IMR-90 (cell line): Measurements from ENCODE around the gene CDK14. TPM values are rescaled to one million over a fixed set of nuclear protein-coding genes. Genes with fewer than 3 reads are reported as not detected.

ENCODE experiments used
- ATAC-seq: fragments of 200-7000 bp; cut with Tn5 transposase; 2 replicates; pipeline ENCODE4 v1.9.1; 2020; ENCODE audit warnings: low read depth, mild to moderate bottlenecking, moderate library complexity
- BruUV-seq: library from RNA; stranded (reverse); fragments of 400-500 nt; replicated peaks from 2 replicates; lab custom pipeline; 2021; lab: Mats Ljungman, UMichigan
- CTCF ChIA-PET: fragments of 300-600 bp; formaldehyde crosslinking; extraction: SDS; loops from one replicate; lab custom pipeline; 2021; ENCODE audit warnings: antibody characterized with exemption; lab: Yijun Ruan, JAX
- POLR2A ChIA-PET: fragments of 300-600 bp; sonication (Branson Sonifier 250); formaldehyde crosslinking; loops from one replicate; lab custom pipeline; 2022; ENCODE audit warnings: antibody characterized with exemption; ENCODE audit not compliant: unreplicated experiment; lab: Charles Lee
- DNase-seq: peaks from one replicate; pipeline ENCODE4 v3.0.0; 2013
- H2AFZ ChIP-seq: replicated peaks from 2 replicates; pipeline ENCODE3; 2013; ENCODE audit warnings: low read length, mild to moderate bottlenecking; ENCODE audit not compliant: poor library complexity
- H2AK5ac ChIP-seq: 2 replicates; pipeline ENCODE4 v1.6.1; 2013; ENCODE audit warnings: low read depth, low read length, inconsistent platforms
- H2AK9ac ChIP-seq: replicated peaks from 2 replicates; pipeline ENCODE3; 2013; ENCODE audit warnings: mild to moderate bottlenecking, low read depth, low read length, moderate library complexity; ENCODE audit not compliant: poor library complexity
- H2BK120ac ChIP-seq: 2 replicates; pipeline ENCODE4 v1.6.1; 2013; ENCODE audit warnings: low read depth, low read length, inconsistent platforms
- H2BK15ac ChIP-seq: 3 replicates; pipeline ENCODE4 v1.6.1; 2013; ENCODE audit warnings: low read depth, low read length, inconsistent platforms
- H2BK20ac ChIP-seq: 2 replicates; pipeline ENCODE4 v1.6.1; 2013; ENCODE audit warnings: low read depth, mild to moderate bottlenecking, inconsistent platforms, low read length, moderate library complexity
- H2BK5ac ChIP-seq: 2 replicates; pipeline ENCODE4 v1.6.1; 2013; ENCODE audit warnings: mild to moderate bottlenecking, low read depth, low read length, inconsistent platforms; ENCODE audit not compliant: poor library complexity, severe bottlenecking
- H3K14ac ChIP-seq: replicated peaks from 2 replicates; pipeline ENCODE4 v1.6.1; 2013; ENCODE audit warnings: low read depth, low read length, inconsistent platforms
- H3K18ac ChIP-seq: 2 replicates; pipeline ENCODE4 v1.6.1; 2013; ENCODE audit warnings: low read depth, low read length, control low read depth
- H3K23ac ChIP-seq: 2 replicates; pipeline ENCODE4 v1.6.1; 2013; ENCODE audit warnings: low read depth, low read length, inconsistent platforms
- H3K27ac ChIP-seq: 2 replicates; pipeline ENCODE4 v1.5.1; 2013; ENCODE audit warnings: mild to moderate bottlenecking, control low read depth, low read length; ENCODE audit not compliant: insufficient read depth
- H3K27me3 ChIP-seq: 2 replicates; pipeline ENCODE4 v1.6.1; 2013; ENCODE audit warnings: low read length; ENCODE audit not compliant: control insufficient read depth, insufficient read depth
- H3K36me3 ChIP-seq: 2 replicates; pipeline ENCODE4 v1.6.1; 2013; ENCODE audit warnings: low read length, mixed read lengths; ENCODE audit not compliant: control insufficient read depth, insufficient read depth
- H3K4ac ChIP-seq: 2 replicates; pipeline ENCODE4 v1.6.1; 2013; ENCODE audit warnings: low read depth, low read length, inconsistent platforms
- H3K4me1 ChIP-seq: 2 replicates; pipeline ENCODE4 v1.6.1; 2013; ENCODE audit warnings: low read length, mixed read lengths; ENCODE audit not compliant: control insufficient read depth, insufficient read depth
- H3K4me2 ChIP-seq: 2 replicates; pipeline ENCODE4 v1.6.1; 2013; ENCODE audit warnings: low read depth, mild to moderate bottlenecking, control low read depth, low read length, moderate library complexity
- H3K4me3 ChIP-seq: 2 replicates; pipeline ENCODE4 v1.5.1; 2013; ENCODE audit warnings: low read depth, mild to moderate bottlenecking, control low read depth, low read length, moderate library complexity; ENCODE audit not compliant: insufficient read depth
- H3K56ac ChIP-seq: 2 replicates; pipeline ENCODE4 v1.6.1; 2013; ENCODE audit warnings: low read length, inconsistent platforms; ENCODE audit not compliant: insufficient read depth; ENCODE audit errors: extremely low read depth
- H3K79me1 ChIP-seq, 2 experiments: 2 replicates each; pipeline ENCODE4 v1.6.1; 2013; ENCODE audit warnings: low read length in 2 of 2, inconsistent platforms in 1 of 2, low read depth in 1 of 2
- H3K9ac ChIP-seq: 2 replicates; pipeline ENCODE4 v1.6.1; 2013; ENCODE audit warnings: low read depth, low read length, control low read depth
- H3K9me1 ChIP-seq: 2 replicates; pipeline ENCODE4 v1.6.1; 2013; ENCODE audit warnings: low read length, inconsistent platforms; ENCODE audit not compliant: insufficient read depth
- H3K9me3 ChIP-seq: 2 replicates; pipeline ENCODE4 v1.6.1; 2013; ENCODE audit warnings: low read length; ENCODE audit not compliant: control insufficient read depth, insufficient read depth
- H4K20me1 ChIP-seq: 2 replicates; pipeline ENCODE4 v1.6.1; 2013; ENCODE audit warnings: low read length, inconsistent platforms; ENCODE audit not compliant: insufficient read depth
- H4K5ac ChIP-seq: 2 replicates; pipeline ENCODE4 v1.6.1; 2013; ENCODE audit warnings: mild to moderate bottlenecking, low read depth, low read length, control low read depth
- H4K8ac ChIP-seq, 2 experiments: 2 replicates each; pipeline ENCODE4 v1.6.1; 2013; ENCODE audit warnings: low read depth in 2 of 2, low read length in 2 of 2, control low read depth in 1 of 2, inconsistent platforms in 1 of 2
- H4K91ac ChIP-seq: 2 replicates; pipeline ENCODE4 v1.6.1; 2013; ENCODE audit warnings: low read depth, low read length, inconsistent platforms; ENCODE audit not compliant: insufficient read depth
- CHD1 ChIP-seq: IDR thresholded peaks from 2 replicates; pipeline ENCODE4 v1.6.1; 2012; ENCODE audit warnings: low read depth, low read length, improper control_type of control experiment
- CTCF ChIP-seq: conservative IDR thresholded peaks from 2 replicates; pipeline ENCODE4 v1.5.1; 2012; ENCODE audit warnings: mild to moderate bottlenecking, low read depth, low read length, improper control_type of control experiment
- ELK1 ChIP-seq: fragments of 150-350 bp; IDR thresholded peaks from 2 replicates; pipeline ENCODE4 v1.6.1; 2016; ENCODE audit warnings: low read depth, mild to moderate bottlenecking, low read length, moderate library complexity, borderline replicate concordance
- MAZ ChIP-seq: IDR thresholded peaks from 2 replicates; pipeline ENCODE4 v1.6.1; 2012; ENCODE audit warnings: low read depth, mild to moderate bottlenecking, low read length, improper control_type of control experiment, moderate library complexity, borderline replicate concordance
- MXI1 ChIP-seq: IDR thresholded peaks from 2 replicates; pipeline ENCODE4 v1.6.1; 2012; ENCODE audit warnings: low read depth, mild to moderate bottlenecking, low read length, moderate library complexity, borderline replicate concordance
- NFE2L2 ChIP-seq: fragments of 150-350 bp; IDR thresholded peaks from 2 replicates; pipeline ENCODE4 v1.6.1; 2016; ENCODE audit warnings: low read depth, mild to moderate bottlenecking, low read length
- POLR2A ChIP-seq: IDR thresholded peaks from 2 replicates; pipeline ENCODE4 v1.6.1; 2012; ENCODE audit warnings: mild to moderate bottlenecking, low read depth, low read length
- RAD21 ChIP-seq: IDR thresholded peaks from 2 replicates; pipeline ENCODE4 v1.6.1; 2012; ENCODE audit warnings: low read length, improper control_type of control experiment
- RCOR1 ChIP-seq: IDR thresholded peaks from 2 replicates; pipeline ENCODE4 v1.6.1; 2012; ENCODE audit warnings: mild to moderate bottlenecking, low read length, improper control_type of control experiment; ENCODE audit not compliant: insufficient replicate concordance
- RFX5 ChIP-seq: IDR thresholded peaks from 2 replicates; pipeline ENCODE4 v1.8.0; 2012; ENCODE audit warnings: low read depth, mild to moderate bottlenecking, low read length, moderate library complexity
- SMC3 ChIP-seq: fragments of 150-350 bp; IDR thresholded peaks from 2 replicates; pipeline ENCODE4 v1.6.1; 2016; ENCODE audit warnings: low read depth, mild to moderate bottlenecking, antibody characterized with exemption, low read length, moderate library complexity
- WGBS, 2 experiments: methylation state at CpG; one replicate each; pipeline versions ENCODE4 v1.1.5 to v1.1.7; 2013; ENCODE audit warnings: missing lambda C conversion rate in 2 of 2; ENCODE audit not compliant: insufficient read length in 1 of 2; ENCODE audit errors: extremely low coverage in 2 of 2; 5-methylcytosine and 5-hydroxymethylcytosine counted together
- dilution Hi-C: fragments of 300-500 bp; cut with HindIII; formaldehyde crosslinking; loops from one replicate; pipeline ENCODE4 v1.14.3; 2018; ENCODE audit warnings: low sequenced_read_pairs; ENCODE audit not compliant: unreplicated experiment
- in situ Hi-C: fragments of 300-500 bp; cut with MboI; formaldehyde crosslinking; loops from 3 replicates; pipeline ENCODE4 v1.14.3; 2019; ENCODE audit warnings: low sequenced_read_pairs, inconsistent platforms, mixed read lengths
- intact Hi-C: fragments of 100-400 bp; cut with micrococcal nuclease; formaldehyde crosslinking; loops from 2 replicates; pipeline ENCODE4 v1.10.0; 2022
- polyA plus RNA-seq, 3 experiments: library from polyadenylated mRNA; depleted of rRNA; stranded (reverse); fragments of >200 nt; gene quantifications; 2 replicates each; pipeline ENCODE4 v1.2.3, GENCODE V29; 2012; ENCODE audit warnings: low replicate concordance in 1 of 3
- total RNA-seq: library from RNA; depleted of rRNA; stranded (reverse); fragments of >200 nt; gene quantifications from 2 replicates; pipeline ENCODE4 v1.2.3, GENCODE V29; 2012
- TF ChIP-seq, protein P1 (sequence below): fragments of 150-350 bp; IDR thresholded peaks from 2 replicates; pipeline ENCODE4 v1.6.1; 2017; ENCODE audit warnings: mild to moderate bottlenecking, antibody characterized with exemption, low read length, low read depth

The CDK14 gene
- total and polyA plus RNA-seq, 2 of the 4 experiments (the other 2 are of a cell fraction) = 10.1 to 29.6 TPM

- Histone ChIP-seq H4K8ac (peak overlapping the region; percentile 3 to 16; a peak in 1 of 4 replicates), H4K5ac (no peak overlapping the region), H3K9ac (no peak overlapping the region), H3K36me3 (no peaks in the 10 kb centered on the region), H3K23ac (peak overlapping the region; percentile 8; the same call in 1 of the 2 replicates), H2AFZ (no peak overlapping the region), H2BK5ac (no peak overlapping the region), H4K91ac (0 out of 2 replicates have a peak overlapping the region, but pooled peaks have one; percentile 49), H4K20me1 (no peaks in the 10 kb centered on the region), H3K27me3 (no peaks in the 10 kb centered on the region), H3K18ac (peak overlapping the region; percentile 29; the same call in 1 of the 2 replicates), H3K4ac (no peak overlapping the region; the same call in 1 of the 2 replicates), H3K9me3 (no peaks in the 10 kb centered on the region), H2AK9ac (no peak overlapping the region), H2BK20ac (peak overlapping the region; percentile 37; the same call in 1 of the 2 replicates), H3K4me1 (peaks cover 14% of the 10 kb centered on the region), H3K56ac (no peak overlapping the region), H2BK15ac (no peak overlapping the region; the same call in 2 of the 3 replicates), H3K4me2 (peak overlapping the region; percentile 57), H3K14ac (0 out of 2 replicates have a peak overlapping the region, but pooled peaks have one; percentile 1), H3K27ac (no peak overlapping the region), H2BK120ac (0 out of 2 replicates have a peak overlapping the region, but pooled peaks have one; percentile 18), H3K4me3 (no peak overlapping the region), H3K9me1 (no peaks in the 10 kb centered on the region; the same call in 1 of the 2 replicates), H3K79me1 (peaks cover 0 to 4% of the 10 kb centered on the region in 2 experiments; a peak in 1 of 4 replicates), H2AK5ac (peak overlapping the region; percentile 64)
- in situ Hi-C loops (no loop called here), dilution Hi-C loops (no loop called here), intact Hi-C loops (loop anchor here (5.0 kb wide), 1 partner anchor 42 kb away; no protein-coding TSS in a partner anchor)
- DNase-seq (peak; percentile 68), ATAC-seq (peak; percentile 30)
- BruUV-seq = no TSS peak
- 29% methylated on average over 3 of the region's 11 CpGs; no CpG with 5 or more reads in 1 of the 2 experiments for WGBS, 2 experiments
- CTCF ChIA-PET = no interaction called here
- POLR2A ChIA-PET = no interaction called here
- TF ChIP-seq CHD1 (no peak), CTCF (no peak), RFX5 (no peak), RAD21 (no peak), MAZ (no peak), NFE2L2 (no peak), POLR2A (no peak), MXI1 (no peak), ELK1 (no peak), RCOR1 (no peak), SMC3 (no peak)
- TF ChIP-seq, protein P1, sequence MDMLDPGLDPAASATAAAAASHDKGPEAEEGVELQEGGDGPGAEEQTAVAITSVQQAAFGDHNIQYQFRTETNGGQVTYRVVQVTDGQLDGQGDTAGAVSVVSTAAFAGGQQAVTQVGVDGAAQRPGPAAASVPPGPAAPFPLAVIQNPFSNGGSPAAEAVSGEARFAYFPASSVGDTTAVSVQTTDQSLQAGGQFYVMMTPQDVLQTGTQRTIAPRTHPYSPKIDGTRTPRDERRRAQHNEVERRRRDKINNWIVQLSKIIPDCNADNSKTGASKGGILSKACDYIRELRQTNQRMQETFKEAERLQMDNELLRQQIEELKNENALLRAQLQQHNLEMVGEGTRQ = no peak
These were observed 573.0 kb downstream of the CDK14 start for GRCh38 chr7:91168871-91169829.
